ENCODE results near the gene NUP93.

DNA sequence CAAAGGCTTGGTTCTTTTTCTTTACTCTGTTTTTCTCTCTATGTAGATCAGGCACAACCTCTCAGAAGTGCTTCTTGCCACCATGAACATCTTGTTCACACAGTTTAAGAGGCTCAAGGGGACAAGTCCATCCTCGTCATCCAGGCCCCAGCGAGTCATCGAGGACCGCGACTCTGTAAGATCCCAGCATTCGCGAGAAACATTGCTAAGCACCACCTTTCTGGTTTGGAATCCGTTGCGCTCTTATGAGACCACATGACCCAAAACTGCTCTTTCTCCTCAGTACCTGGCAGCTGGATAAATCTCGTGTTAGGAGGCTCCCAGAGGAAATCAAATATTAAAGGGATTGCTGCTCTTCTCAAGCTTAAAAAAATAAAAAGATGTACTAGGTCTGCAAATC lies 111.7 kb downstream of the NUP93 start:
- TF ChIP-seq, protein P1, sequence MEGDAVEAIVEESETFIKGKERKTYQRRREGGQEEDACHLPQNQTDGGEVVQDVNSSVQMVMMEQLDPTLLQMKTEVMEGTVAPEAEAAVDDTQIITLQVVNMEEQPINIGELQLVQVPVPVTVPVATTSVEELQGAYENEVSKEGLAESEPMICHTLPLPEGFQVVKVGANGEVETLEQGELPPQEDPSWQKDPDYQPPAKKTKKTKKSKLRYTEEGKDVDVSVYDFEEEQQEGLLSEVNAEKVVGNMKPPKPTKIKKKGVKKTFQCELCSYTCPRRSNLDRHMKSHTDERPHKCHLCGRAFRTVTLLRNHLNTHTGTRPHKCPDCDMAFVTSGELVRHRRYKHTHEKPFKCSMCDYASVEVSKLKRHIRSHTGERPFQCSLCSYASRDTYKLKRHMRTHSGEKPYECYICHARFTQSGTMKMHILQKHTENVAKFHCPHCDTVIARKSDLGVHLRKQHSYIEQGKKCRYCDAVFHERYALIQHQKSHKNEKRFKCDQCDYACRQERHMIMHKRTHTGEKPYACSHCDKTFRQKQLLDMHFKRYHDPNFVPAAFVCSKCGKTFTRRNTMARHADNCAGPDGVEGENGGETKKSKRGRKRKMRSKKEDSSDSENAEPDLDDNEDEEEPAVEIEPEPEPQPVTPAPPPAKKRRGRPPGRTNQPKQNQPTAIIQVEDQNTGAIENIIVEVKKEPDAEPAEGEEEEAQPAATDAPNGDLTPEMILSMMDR (IDR thresholded peaks at IDR 0.05): no peak
- no peak for TF ChIP-seq POLR2A (IDR thresholded peaks at IDR 0.05)
